Stimulated activated CD8-positive, alpha-beta memory T cell treated with anti-CD3 and anti-CD28 coated beads, Interleukin-2, amount 100 ng/mL, for 48 hours (primary cell): ENCODE data around the gene PLEKHA1.

Source experiments
- DNase-seq, 2 donors: peaks; one replicate each; pipeline ENCODE4 v3.0.0-alpha.2; 2020; ENCODE audit warnings: low read depth in 2 of 2

Gene PLEKHA1

GRCh38 chr10:122376364-122376961 lies 2.0 kb downstream of the PLEKHA1 start:
- DNase-seq = no peak

- DNase-seq = no peak
Measured at GRCh38 chr10:122379041-122379440, 4.5 kb downstream of the PLEKHA1 start.

GRCh38 chr10:122379537-122379936 lies 5.0 kb downstream of the PLEKHA1 start:
- no peak for DNase-seq

GRCh38 chr10:122380703-122381102 lies 6.2 kb downstream of the PLEKHA1 start:
- no peak for DNase-seq

- DNase-seq = no peak
Measured at GRCh38 chr10:122381680-122382079, 7.2 kb downstream of the PLEKHA1 start.

GRCh38 chr10:122386514-122386913 lies 12.0 kb downstream of the PLEKHA1 start:
- no peak for DNase-seq

GRCh38 chr10:122387572-122387971 lies 13.1 kb downstream of the PLEKHA1 start:
- no peak for DNase-seq

GRCh38 chr10:122388287-122388997 lies 13.9 kb downstream of the PLEKHA1 start:
- no peak for DNase-seq

GRCh38 chr10:122390271-122390670 lies 15.8 kb downstream of the PLEKHA1 start:
- no peak for DNase-seq

- DNase-seq = no peak
Measured at GRCh38 chr10:122390679-122391078, 16.2 kb downstream of the PLEKHA1 start.

- DNase-seq = no peak
Measured at GRCh38 chr10:122391875-122392274, 17.4 kb downstream of the PLEKHA1 start.

- no peak for DNase-seq
Measured at GRCh38 chr10:122392835-122393234, 18.3 kb downstream of the PLEKHA1 start.

- no peak for DNase-seq
Measured at GRCh38 chr10:122393288-122393687, 18.8 kb downstream of the PLEKHA1 start.

GRCh38 chr10:122402548-122403131 lies 28.1 kb downstream of the PLEKHA1 start:
- DNase-seq = no peak

GRCh38 chr10:122404576-122404975 lies 30.1 kb downstream of the PLEKHA1 start:
- no peak for DNase-seq

GRCh38 chr10:122407375-122408125 lies 33.0 kb downstream of the PLEKHA1 start:
- peak in 1 of 2 donors; percentile 30 for DNase-seq

GRCh38 chr10:122413327-122413726 lies 38.8 kb downstream of the PLEKHA1 start:
- DNase-seq = no peak

GRCh38 chr10:122417667-122418066 lies 43.2 kb downstream of the PLEKHA1 start:
- DNase-seq = no peak

- no peak for DNase-seq
Measured at GRCh38 chr10:122419016-122419415, 44.5 kb downstream of the PLEKHA1 start.

- DNase-seq = no peak
Measured at GRCh38 chr10:122419876-122420623, 45.5 kb downstream of the PLEKHA1 start.

- no peak for DNase-seq
Measured at GRCh38 chr10:122420624-122421007, 46.1 kb downstream of the PLEKHA1 start.
